ENCODE data around the gene VAMP7.
"Not testable (repeated sequence)": the region's sequence is repeated elsewhere in the genome, so short reads cannot be mapped to it uniquely, and the experiment has no call there.

Gene VAMP7

DNA sequence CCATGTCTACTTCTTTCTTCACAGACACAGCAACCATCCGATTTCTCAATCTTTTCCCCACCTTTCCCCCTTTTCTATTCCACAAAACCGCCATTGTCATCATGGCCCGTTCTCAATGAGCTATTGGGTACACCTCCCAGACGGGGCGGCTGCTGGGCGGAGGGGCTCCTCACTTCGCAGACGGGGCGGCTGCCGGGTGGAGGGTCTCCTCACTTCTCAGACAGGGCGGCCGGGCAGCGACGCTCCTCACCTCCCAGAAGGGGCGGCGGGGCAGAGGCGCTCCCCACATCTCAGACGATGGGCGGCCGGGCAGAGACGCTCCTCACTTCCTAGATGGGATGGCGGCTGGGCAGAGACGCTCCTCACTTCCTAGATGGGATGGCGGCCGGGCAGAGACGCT lies 26.5 kb downstream of the VAMP7 start:
- not testable (repeated sequence) for DNase-seq (ENCODE audit: low read depth)

DNA sequence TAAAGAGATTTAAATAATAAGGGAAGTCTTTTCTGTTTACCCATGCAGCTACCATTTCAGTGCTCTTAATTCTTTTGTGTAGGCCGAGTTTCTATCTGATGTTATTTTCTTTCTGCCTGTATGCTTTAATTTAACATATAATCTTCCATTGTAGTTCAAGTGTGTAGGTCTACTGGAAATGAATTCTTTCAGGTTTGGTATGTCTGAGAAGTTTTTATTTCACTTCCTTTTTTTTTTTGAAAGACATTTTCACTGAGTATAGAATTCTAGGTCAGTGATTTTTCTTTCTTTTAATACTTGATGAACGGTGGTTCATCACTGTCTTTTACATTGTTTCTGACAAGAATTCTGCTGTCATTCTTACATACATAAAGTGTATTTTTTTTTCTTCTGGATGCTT lies 42.1 kb downstream of the VAMP7 start:
- DNase-seq (ENCODE audit: low read depth): no peak

DNA sequence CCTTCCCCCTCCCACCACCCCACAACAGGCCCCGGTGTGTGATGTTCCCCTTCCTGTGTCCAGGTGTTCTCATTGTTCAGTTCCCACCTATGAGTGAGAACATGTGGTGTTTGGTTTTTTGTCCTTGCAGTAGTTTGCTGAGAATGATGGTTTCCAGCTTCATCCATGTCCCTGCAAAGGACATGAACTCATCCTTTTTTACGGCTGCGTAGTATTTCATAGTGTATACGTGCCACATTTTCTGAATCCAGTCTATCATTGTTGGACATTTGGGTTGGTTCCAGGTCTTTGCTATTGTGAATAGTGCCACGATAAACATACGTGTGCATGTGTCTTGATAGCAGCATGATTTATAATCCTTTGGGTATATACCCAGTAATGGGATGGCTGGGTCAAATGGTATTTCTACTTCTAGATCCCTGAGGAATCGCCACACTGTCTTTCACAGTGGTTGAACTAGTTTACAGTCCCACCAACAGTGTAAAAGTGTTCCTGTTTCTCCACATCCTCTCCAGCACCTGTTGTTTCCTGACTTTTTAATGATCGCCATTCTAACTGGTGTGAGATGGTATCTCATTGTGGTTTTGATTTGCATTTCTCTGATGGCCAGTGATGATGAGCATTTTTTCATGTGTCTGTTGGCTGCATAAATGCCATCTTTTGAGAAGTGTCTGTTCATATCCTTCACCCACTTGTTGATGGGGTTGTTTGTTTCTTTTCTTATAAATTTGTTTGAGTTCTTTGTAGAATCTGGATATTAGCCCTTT lies 49.9 kb downstream of the VAMP7 start:
- not testable (repeated sequence) for DNase-seq (ENCODE audit: low read depth)

DNA sequence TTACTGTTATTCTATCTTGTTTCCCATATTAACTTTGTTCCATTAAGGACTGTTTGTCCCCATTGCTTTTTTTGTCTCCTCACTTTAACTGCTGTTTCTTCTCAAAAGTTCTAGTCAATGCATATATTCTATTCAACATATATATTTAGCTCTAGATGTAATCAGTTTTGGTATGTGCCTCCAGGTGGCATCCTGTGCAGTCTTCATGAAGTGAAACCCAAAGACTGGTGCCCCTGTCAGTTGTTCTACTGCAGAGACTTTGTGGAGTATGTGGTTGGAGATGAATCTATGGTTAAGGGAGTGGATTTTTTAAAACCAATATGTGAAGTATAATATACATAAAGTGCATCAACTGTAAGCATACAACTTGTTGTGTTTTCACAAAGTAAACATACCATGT lies 57.0 kb downstream of the VAMP7 start:
- DNase-seq (ENCODE audit: low read depth): no peak

DNA sequence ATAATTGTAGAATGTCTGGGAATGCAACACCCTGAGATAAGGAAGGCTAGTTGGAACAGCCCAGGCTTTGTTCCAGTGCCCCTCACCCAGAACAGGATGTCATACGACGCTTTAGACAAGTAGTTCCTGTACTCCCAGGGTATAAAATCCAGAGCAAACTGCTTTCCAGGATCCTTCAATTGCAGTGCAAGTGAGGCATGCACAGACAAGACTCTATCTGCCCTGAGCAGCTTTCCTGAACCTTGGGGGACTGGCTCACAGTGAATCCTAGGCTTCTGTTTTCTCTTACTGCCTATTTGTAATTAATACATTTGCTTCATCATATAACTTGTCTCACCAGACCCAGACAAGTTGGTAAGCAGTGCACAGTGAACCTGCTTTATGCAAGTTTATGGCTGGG lies 68.0 kb downstream of the VAMP7 start:
- no peak for DNase-seq (ENCODE audit: low read depth)

DNA sequence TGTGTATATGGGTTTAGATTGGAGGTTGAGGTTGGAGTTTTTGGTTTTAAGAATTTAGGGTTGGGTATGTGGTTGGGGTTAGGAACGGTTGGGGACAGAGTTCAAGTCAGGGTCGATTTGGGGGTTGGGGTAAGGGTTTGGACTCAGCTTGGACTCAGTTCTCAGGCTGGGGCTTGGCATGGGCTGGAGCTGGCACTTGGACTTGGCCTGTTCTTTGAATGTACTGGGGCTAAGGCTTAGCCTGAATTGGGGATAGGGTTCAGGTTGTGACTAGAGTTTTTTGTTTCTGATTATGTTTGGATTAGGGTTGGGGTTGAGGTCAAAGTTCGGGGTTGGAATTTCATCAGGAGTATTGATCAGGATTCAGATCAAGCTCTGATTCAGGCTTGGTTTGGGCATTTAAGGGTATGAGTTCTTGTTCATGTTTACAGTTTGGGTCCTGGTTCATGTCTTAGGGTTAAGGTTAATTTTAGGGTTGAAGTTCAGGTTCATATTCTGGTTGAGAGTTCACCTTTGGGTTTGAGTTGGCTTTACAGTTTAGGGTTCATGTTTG lies 70.2 kb downstream of the VAMP7 start:
- DNase-seq (ENCODE audit: low read depth): no peak

DNA sequence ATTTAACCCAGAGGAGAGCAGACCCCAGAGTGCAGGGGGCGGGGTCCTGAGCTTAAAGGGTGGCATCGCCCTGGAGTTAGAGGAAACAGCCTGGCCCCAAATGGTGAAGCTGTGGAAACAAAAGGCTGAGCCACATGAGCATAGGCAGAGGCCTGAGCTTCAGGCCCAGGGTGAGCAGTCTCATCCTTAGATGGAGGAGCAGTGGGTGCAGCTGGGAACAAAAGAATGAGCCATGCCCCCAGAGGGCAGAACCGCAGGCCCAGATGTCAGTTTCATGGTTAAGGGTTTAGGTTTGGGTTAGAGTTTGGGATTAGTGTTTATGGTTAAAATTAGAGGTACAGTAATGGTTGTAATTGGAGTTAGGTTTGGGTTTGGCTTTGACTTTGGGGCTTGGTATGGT lies 71.9 kb downstream of the VAMP7 start:
- DNase-seq (ENCODE audit: low read depth): no peak

DNA sequence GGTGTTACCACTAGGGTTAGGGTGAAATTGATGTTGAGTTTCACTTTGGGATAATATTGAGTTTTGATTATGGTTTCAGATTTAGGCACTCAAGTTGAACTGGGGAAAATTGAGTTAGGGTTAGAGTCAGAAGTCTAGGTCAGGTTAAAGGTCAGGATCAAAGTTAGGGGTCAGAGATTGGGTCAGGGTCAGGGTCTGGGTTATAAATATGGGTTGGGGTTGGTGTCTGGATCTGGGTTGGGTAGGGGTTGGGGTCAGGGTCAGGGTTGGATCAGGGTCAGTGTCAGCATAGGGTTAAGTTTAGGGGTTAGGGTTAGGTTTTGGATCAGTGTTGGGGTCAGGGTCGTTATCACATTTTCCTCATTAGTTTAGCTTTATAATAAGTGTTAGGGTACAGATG lies 73.6 kb downstream of the VAMP7 start:
- no peak for DNase-seq (ENCODE audit: low read depth)

DNA sequence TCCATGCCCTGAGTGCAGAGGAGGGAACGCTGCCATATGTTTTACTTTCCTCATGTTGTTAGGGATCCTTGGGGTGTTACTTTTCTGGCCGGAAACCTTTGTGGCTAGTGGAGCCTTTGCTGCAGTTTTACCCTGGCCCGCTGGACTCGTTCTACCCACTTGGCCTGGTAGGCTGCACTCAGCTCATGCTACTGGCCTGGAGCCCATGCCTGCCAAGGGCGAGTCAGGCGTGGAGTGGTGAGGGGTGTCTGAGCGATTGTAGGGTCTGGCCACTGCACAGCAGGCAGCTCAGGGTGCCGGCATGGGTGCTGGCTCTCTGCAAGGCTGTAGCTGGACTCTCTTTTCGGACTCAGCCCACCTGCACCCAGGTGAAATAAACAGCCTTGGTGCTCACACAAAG lies 75.0 kb downstream of the VAMP7 start:
- no peak for DNase-seq (ENCODE audit: low read depth)

DNA sequence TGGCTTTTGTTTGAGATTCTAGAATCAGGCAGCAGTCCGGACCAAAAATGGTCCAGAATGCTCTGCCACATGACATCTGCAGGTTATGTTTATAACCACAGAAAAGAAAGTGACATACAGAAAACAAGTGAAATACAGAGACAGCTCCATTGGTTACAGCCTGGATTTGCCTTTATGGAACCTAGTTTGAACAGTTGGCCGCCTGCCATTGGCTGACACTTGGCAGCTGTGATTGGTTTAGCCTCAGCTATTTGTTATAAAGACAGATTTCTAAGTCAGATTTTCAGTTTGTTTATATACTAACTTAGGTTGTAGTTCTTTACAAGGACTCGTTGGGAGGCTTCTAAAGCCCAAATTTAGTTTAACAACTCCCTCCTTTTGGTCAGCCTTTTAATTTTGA lies 75.5 kb downstream of the VAMP7 start:
- no peak for DNase-seq (ENCODE audit: low read depth)

DNA sequence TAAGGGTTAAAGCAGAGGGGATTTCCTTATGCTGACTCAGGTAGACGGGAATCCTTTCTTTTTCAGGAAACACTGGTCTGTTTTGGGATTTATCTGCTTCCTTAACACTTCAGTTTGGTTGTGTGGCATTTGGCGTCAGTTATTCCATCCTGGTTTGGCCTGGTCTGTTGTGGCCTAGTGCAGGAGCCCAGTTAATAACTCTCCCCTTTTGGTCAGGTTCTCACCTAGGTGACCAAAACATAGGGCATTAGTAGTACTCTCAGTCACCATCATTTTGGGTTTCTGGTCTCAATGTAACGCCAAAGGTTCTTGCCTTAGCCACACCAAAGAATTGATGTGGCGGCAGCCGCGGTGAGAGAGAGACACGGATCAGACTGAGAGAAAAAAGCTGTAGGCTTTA lies 76.7 kb downstream of the VAMP7 start:
- no peak for DNase-seq (ENCODE audit: low read depth)

DNA sequence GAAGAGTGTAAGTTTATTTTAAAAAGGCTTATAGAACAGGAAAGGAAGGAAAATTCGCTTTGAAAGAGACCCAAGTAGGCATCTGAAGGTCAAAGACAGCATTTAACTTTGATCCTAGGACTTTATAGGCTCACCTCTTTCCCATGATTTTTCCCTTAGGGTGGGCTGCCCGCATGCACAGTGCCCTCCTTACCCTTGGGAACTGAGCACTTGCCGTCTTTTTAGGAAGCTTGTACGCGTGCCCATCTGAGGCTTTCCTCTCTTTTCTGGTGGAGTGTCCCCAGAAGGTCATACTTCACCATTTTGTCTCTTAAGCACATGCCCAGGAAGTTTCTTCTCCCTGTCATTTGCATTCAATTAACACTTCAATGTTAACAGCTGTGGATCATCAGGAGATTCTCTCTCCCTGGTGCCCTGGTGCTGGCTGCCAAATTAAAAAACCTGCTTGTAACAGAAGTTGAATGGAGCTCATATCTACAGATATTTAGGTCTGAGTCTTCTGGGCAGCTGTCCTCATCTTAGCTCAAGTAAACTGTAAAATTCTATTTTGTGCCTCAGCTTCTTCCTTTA lies 78.0 kb downstream of the VAMP7 start:
- no peak for DNase-seq (ENCODE audit: low read depth)

DNA sequence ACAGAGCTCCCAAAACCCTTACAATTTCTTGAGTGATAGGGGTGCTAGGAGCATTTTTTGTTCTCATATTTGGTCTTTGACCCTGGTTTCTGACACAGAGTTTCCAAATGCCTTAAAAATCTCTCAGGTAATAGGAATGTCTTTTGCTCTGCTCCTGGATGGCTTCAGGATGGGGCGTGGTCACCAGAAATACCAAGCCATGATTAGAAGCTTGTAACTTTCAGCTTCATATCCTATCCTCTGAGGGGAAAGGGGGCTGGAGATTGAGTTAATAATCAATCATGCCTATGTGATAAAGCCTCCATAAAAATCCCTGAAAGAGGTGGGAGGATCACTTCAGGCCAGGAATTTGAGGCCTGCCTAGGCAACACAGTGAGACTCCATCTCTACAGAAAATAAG lies 81.8 kb downstream of the VAMP7 start:
- DNase-seq (ENCODE audit: low read depth): no peak

DNA sequence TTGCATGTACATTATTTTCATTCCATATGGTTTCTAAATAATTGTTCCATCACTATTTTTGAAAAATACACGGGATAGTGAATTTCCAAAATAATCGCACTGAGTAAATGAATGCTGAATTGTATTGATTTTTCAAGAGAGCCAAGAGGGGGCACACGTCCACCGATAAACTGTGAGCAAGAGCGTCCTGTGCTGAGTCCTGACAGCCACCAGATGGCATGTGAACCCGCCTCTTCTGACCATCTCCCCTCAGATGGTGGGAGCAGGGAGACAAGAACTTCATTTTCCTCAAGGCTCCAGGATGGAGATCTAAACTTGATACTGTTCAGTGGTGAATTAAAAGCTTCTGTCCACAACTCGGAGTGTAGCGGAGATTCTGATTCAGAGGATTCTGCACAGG lies 85.7 kb downstream of the VAMP7 start:
- DNase-seq (ENCODE audit: low read depth): no peak

DNA sequence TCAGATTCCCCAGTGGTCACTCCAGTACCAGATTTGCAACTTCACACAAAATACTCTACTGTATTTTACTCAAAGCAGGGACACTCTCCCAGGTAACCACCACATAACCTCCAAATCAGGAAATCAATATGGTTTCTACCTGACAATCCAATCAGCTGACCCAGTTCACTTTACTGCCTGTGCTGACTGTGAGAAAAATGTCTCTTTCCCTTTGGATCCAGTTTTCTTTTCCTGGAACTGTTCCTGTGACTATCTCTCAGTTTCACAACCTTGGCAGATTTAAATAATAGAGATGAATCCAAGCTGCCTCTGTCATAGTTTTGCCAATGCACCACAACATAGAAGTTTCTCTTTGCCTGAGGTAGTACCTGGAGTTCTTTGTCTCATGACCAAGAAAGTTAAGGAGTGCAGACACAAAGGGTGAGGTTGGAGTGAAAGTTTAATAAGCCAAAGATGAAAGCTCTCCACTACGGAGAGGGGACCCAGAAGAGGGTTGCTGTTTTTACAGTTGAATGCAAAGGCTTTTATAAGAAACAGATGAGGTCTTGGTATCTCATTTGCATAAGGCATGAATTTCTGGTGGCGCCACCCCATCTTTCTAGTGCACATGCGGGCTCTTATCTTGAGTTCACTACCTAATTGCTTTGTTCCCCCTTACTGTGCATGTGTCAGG lies 86.6 kb downstream of the VAMP7 start:
- DNase-seq (ENCODE audit: low read depth): no peak

DNA sequence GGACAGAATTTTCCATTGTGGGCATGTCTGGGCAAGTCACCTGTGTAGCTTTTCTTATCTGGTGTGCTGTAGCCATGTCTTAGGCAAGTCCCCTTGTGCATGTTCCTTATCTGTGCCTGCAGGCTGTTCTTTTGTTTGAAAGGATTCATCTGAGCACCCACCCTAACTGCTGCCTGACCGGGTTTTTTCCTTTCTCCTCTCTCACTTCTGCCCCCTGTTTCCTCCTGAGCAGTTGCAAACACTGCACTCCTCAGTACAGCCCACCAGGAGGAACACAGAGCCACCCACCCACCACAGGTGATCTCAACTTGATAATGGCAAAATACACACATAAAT lies 87.1 kb downstream of the VAMP7 start:
- no peak for DNase-seq (ENCODE audit: low read depth)

DNA sequence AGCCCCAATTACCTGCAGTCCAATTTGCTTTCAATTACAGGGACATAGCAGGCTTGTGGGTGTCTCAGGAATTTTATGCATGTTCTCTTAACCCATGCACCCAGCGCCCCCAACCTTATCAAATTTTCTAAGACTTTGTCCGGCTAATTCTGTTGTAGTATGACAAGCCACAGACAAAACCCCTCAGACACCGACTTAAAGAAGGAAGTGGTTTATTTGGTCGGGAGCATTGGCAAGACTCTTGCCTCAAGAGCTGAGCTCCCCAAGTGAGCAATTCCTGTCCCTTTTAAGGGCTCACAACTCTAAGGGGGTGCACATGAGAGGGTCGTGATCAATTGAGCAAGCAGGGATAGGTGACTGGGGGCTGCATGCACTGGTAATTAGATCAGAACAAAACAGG lies 87.6 kb downstream of the VAMP7 start:
- DNase-seq (ENCODE audit: low read depth): no peak

DNA sequence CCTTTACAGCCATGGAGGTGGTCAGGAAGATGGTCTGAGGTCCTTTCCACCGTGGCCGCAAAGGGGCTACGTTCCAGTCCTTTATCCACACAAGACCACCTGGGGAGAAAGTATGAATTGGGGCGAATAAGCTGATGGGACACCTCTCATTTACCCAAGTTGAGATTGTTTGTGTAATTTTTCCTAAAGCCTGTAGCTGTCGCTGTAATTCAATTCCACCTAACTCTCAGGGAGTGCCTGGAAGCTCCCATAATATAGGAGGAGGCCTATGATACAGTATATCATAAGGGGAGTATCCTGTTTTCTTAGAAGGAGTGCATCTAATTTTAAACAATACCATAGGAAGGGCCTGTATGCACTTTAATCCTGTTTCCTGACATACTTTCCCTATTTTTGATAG lies 90.5 kb downstream of the VAMP7 start:
- not testable (repeated sequence) for DNase-seq (ENCODE audit: low read depth)

DNA sequence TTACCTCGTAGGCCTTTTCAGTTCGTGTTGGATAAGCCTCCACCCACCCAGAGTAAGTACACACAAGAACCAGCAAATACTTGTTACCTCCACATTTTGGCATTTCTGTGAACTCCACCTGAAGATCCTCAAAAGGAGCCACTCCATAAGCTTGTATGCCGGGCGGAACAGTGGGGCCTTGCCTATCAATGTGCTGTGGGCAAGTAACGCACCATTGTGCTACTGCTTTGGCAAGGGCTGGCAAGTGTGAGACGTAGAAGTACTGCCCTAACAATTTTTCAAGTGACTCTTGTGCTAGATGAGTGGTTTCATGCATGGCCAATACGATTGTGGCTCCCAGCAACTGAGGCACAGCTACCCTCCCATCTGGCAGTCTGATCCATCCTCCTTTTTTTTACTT lies 91.1 kb downstream of the VAMP7 start:
- not testable (repeated sequence) for DNase-seq (ENCODE audit: low read depth)

DNA sequence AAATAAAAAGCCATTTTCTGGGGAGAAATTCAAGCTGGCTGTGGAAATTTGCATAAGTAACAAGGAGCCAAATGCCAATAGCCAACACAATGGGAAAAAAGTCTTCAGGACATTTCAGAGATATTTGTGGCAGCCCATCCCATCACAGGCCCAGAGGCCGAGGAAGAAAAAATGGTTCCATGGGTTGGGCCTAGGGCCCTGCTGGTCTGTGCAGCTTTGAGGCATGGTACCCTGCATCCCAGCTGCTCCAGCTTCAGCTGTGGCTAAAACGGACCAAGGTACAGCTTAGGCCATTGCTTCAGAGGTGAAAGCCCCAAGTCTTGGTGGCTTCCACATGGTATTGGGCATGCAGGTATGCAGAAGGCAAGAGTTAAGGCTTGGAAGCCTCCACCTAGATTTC lies 102.2 kb downstream of the VAMP7 start:
- DNase-seq (ENCODE audit: low read depth): no peak

DNA sequence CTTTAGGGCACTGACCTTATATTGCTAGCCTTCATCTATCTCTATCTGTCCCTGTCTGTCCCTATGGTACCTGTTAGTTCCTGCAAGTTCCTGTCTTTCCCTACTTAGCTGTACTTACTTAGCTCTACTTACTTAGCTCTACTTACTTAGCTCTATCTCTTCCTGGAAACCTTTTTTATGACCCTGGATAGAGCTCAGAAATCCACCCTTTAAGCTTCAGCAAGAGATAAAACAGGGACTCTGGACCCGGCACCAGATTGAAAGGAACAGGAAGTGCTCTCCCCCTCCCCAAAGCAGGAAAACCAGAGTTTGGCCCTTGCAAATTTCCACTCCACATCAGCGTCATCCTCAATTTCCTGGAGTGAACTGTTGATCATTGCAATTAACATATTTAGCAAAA lies 104.1 kb downstream of the VAMP7 start:
- DNase-seq (ENCODE audit: low read depth): no peak

DNA sequence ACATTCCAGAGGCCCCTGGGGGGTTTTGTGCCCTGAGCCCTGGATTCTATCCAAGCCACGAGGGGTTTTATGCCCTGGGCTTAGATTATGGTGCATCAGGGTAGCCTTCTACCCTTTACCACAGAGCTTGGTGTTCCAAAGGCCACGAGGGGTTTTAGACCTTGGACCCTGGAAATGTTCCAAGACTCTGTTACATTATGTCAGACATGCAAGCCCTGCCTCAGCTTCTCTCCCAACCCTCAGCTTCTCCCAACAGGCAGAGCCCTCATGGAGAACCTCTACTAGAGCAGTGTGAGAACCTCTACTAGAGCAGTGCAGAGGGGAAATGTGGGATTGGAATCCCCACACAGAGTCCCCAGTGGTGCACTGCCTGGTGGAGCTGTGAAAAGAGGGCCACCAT lies 105.8 kb downstream of the VAMP7 start:
- not testable (repeated sequence) for DNase-seq (ENCODE audit: low read depth)

DNA sequence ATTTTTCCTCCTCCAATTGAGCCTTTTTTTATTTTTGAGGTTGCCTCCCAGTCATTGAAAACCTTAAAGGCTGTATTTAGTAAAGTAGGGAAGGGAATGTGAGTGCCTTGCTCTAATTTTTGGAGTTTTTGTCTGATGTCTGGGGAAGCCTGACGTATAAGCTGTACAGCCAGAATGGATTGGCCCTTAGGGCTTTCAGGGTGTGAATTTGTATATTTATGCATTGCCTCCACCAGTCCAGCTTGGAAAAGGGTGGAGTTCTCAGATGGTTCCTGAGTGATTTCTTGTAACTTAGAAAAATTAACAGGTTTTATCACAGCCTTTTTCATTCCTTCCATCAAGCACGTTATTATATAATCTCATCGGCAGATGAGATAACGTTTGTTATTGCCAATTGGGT lies 107.7 kb downstream of the VAMP7 start:
- DNase-seq (ENCODE audit: low read depth): no peak

All from stimulated activated CD8-positive, alpha-beta memory T cell treated with anti-CD3 and anti-CD28 coated beads, Interleukin-15, amount 100 ng/mL, for 1 hour (primary cell).